Measurements from ENCODE around the gene MSMB. TPM values are rescaled to one million over a fixed set of nuclear protein-coding genes. Genes with fewer than 3 reads are reported as not detected.
A peak's percentile ranks its signal among the peaks of the same experiment; 100 is the strongest.

Gene MSMB
- total RNA-seq, 2 donors from 2014 or later, result not detected

- no peak for DNase-seq
- H3K4me3 ChIP-seq, result peak overlapping the region; percentile 70 to 89
- intact Hi-C loops (cut with DNase I), result no loop called here
- H3K4me1 ChIP-seq, result peaks cover 65% of the 10 kb centered on the region
- H3K9me3 ChIP-seq, result no peaks in the 10 kb centered on the region
- ATAC-seq, result no peak
- no peaks in the 10 kb centered on the region for H3K36me3 ChIP-seq (replicated peaks in 1 of 2; ENCODE audit: insufficient read depth in 1 of 2, low read depth in 2 of 2)
- H3K27ac ChIP-seq, result peak overlapping the region; percentile 67 to 94 (median 92)
- no peak for TF ChIP-seq POLR2A (IDR thresholded peaks at IDR 0.05)
- TF ChIP-seq, protein P1, sequence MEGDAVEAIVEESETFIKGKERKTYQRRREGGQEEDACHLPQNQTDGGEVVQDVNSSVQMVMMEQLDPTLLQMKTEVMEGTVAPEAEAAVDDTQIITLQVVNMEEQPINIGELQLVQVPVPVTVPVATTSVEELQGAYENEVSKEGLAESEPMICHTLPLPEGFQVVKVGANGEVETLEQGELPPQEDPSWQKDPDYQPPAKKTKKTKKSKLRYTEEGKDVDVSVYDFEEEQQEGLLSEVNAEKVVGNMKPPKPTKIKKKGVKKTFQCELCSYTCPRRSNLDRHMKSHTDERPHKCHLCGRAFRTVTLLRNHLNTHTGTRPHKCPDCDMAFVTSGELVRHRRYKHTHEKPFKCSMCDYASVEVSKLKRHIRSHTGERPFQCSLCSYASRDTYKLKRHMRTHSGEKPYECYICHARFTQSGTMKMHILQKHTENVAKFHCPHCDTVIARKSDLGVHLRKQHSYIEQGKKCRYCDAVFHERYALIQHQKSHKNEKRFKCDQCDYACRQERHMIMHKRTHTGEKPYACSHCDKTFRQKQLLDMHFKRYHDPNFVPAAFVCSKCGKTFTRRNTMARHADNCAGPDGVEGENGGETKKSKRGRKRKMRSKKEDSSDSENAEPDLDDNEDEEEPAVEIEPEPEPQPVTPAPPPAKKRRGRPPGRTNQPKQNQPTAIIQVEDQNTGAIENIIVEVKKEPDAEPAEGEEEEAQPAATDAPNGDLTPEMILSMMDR (IDR thresholded peaks at IDR 0.05), result no peak
- no peaks in the 10 kb centered on the region for H3K27me3 ChIP-seq
- WGBS, 2 donors, result 6 to 7% methylated on average over 6 of the region's 6 CpGs
Observed at GRCh38 chr10:46029461-46030030, 16.5 kb downstream of the MSMB start.

GRCh38 chr10:46028584-46029460 is 17.2 kb downstream of the MSMB start:
- ATAC-seq (peak; percentile 69), DNase-seq (peak; percentile 51 to 81 (median 64))
- Histone ChIP-seq H3K27me3 (no peaks in the 10 kb centered on the region), H3K36me3 (replicated peaks in 1 of 2; ENCODE audit: insufficient read depth in 1 of 2, low read depth in 2 of 2) (no peaks in the 10 kb centered on the region), H3K27ac (peak overlapping the region in 3 of 4 donors; percentile 90 to 94 (median 94)), H3K4me1 (peaks cover 73% of the 10 kb centered on the region), H3K9me3 (no peaks in the 10 kb centered on the region), H3K4me3 (no peak overlapping the region)
- no peak for TF ChIP-seq POLR2A (IDR thresholded peaks at IDR 0.05)
- TF ChIP-seq, protein P1 (IDR thresholded peaks at IDR 0.05), result peak; percentile 29 to 86 (median 82)
- 3 to 6% methylated on average over 6 of the region's 6 CpGs for whole genome bisulfite sequencing, 2 donors
- intact Hi-C loops (cut with DNase I), result no loop called here

DNA sequence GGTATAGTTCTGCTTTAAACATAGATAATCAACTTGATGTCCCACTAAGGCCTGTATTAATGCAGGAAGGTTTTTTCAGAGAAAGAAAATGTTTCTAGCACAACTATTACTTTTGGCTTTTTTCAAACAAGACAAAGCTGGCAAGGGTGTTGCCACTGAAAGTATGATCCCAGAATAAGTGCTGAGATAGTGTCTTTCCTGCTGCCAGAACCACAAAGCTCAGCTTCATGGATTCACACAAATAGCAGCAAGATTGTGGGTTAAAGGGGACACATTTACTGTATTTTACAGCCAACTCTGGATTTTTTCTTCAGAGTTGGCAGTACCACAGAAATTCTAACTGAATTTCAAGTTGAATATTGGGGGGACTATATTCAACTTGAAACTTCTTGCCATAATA is 20.0 kb downstream of the MSMB start:
- intact Hi-C loops (cut with DNase I), result no loop called here
- DNase-seq (no peak), ATAC-seq (no peak)
- Histone ChIP-seq H3K36me3 (replicated peaks in 1 of 2; ENCODE audit: insufficient read depth in 1 of 2, low read depth in 2 of 2) (no peaks in the 10 kb centered on the region), H3K27me3 (no peaks in the 10 kb centered on the region), H3K4me1 (peaks cover 85% of the 10 kb centered on the region), H3K27ac (no peak overlapping the region), H3K4me3 (no peak overlapping the region), H3K9me3 (no peaks in the 10 kb centered on the region)
- TF ChIP-seq POLR2A (IDR thresholded peaks at IDR 0.05), result no peak
- TF ChIP-seq, protein P1 (IDR thresholded peaks at IDR 0.05), result no peak

DNA sequence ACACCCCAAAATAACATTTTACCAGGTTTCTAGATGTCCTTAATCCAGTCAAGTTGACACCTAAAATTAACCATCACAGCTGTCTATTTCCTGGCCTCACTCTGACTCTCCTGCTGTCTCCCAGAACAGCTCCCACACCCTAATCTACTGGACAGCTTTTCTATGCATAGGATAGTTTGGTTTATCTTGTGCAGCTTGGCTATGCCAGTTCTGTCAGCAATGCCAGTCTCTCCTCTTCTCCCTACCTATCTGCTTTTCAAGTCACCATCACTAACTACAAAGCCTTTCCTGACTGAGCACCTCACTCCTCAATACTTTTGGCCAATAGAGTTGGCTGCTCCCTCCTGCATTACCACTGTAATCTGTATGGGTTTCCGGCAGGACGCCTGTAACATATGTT is 20.7 kb downstream of the MSMB start:
- 57 to 59% methylated on average over 2 of the region's 2 CpGs for WGBS, 2 donors
- Histone ChIP-seq H3K27me3 (no peaks in the 10 kb centered on the region), H3K4me3 (no peak overlapping the region), H3K9me3 (no peaks in the 10 kb centered on the region), H3K36me3 (replicated peaks in 1 of 2; ENCODE audit: insufficient read depth in 1 of 2, low read depth in 2 of 2) (no peaks in the 10 kb centered on the region), H3K4me1 (peaks cover 87% of the 10 kb centered on the region), H3K27ac (peak overlapping the region in 1 of 4 donors; percentile 32)
- DNase-seq (no peak), ATAC-seq (no peak)
- intact Hi-C loops (cut with DNase I), result no loop called here
- no peak for TF ChIP-seq POLR2A (IDR thresholded peaks at IDR 0.05)
- TF ChIP-seq, protein P1 (IDR thresholded peaks at IDR 0.05), result no peak

All from body of pancreas (tissue), 4 donors.